GM23338 (cell line): ENCODE data around the gene ABCA7.

Experiments used
- CREB1 ChIP-seq: fragments of 250-450 bp; sonication (Bioruptor Pico); IDR thresholded peaks from 2 replicates; pipeline ENCODE4 v1.5.0; 2020; ENCODE audit warnings: low read depth, mild to moderate bottlenecking, moderate library complexity
- CTCF ChIP-seq, 2 experiments: fragments of 200-600 bp in 1 of 2; sonication (generic) in 1 of 2; conservative IDR thresholded peaks; 2 replicates each; pipeline versions ENCODE4 v1.5.1 to v1.6.1; 2016 to 2017; ENCODE audit warnings: antibody characterized with exemption in 2 of 2, low read depth in 2 of 2, mild to moderate bottlenecking in 2 of 2, moderate library complexity in 1 of 2
- EZH2 ChIP-seq: fragments of 200-600 bp; sonication (generic); IDR thresholded peaks from one replicate; pipeline ENCODE4 v1.8.0; 2017; ENCODE audit warnings: antibody characterized with exemption, mild to moderate bottlenecking, low read depth; ENCODE audit not compliant: unreplicated experiment
- EZH2phosphoT487 ChIP-seq: fragments of 200-600 bp; sonication (generic); IDR thresholded peaks from one replicate; pipeline ENCODE4 v1.8.1; 2018; ENCODE audit warnings: antibody characterized with exemption; ENCODE audit not compliant: unreplicated experiment
- JUNB ChIP-seq: IDR thresholded peaks from one replicate; pipeline ENCODE4 v1.6.1; 2016; ENCODE audit warnings: antibody characterized with exemption; ENCODE audit not compliant: unreplicated experiment
- NANOG ChIP-seq: IDR thresholded peaks from 2 replicates; pipeline ENCODE4 v1.6.1; 2016; ENCODE audit warnings: antibody characterized with exemption, borderline replicate concordance
- POLR2AphosphoS5 ChIP-seq: IDR thresholded peaks from 2 replicates; pipeline ENCODE4 v1.6.1; 2016; ENCODE audit warnings: antibody characterized with exemption, low read depth
- REST ChIP-seq: IDR thresholded peaks from one replicate; pipeline ENCODE4 v1.6.1; 2018; ENCODE audit warnings: antibody characterized with exemption; ENCODE audit not compliant: unreplicated experiment
- ZNF114 ChIP-seq: fragments of 250-450 bp; sonication (Bioruptor Pico); IDR thresholded peaks from 2 replicates; pipeline ENCODE4 v1.5.0; 2020; ENCODE audit warnings: mild to moderate bottlenecking, moderate library complexity
- ZNF462 ChIP-seq: fragments of 250-450 bp; sonication (Bioruptor Pico); IDR thresholded peaks from 2 replicates; pipeline ENCODE4 v1.5.0; 2020; ENCODE audit warnings: mild to moderate bottlenecking, moderate library complexity

GRCh38 chr19:1018932-1019615 is 20.8 kb upstream of the ABCA7 start:
- TF ChIP-seq CTCF (conservative IDR thresholded peaks at IDR 0.05; ENCODE audit: low read depth in 2 of 2) (no peak), POLR2AphosphoS5 (no peak), JUNB (no peak), NANOG (no peak), ZNF114 (CRISPR knock-in tag) (no peak), EZH2 (no peak), EZH2phosphoT487 (no peak), ZNF462 (CRISPR knock-in tag) (no peak), CREB1 (CRISPR knock-in tag) (no peak), REST (no peak)
